SK-N-SH treated with all-trans-retinoic acid at 6 μM for 48 hours (cell line): ENCODE results near the gene COPS8.

Experiments
- ATAC-seq: fragments of 200-7000 bp; cut with Tn5 transposase; 3 replicates; pipeline ENCODE4 v1.9.1; 2020; ENCODE audit warnings: mild to moderate bottlenecking, moderate library complexity
- ARNTL ChIP-seq: fragments of 450-650 bp; formaldehyde crosslinking; IDR thresholded peaks from 2 replicates; pipeline ENCODE4 v1.5.0; 2020; ENCODE audit warnings: low read depth, mild to moderate bottlenecking, moderate library complexity, borderline replicate concordance
- CREB5 ChIP-seq: fragments of 250-450 bp; sonication (Bioruptor Pico); IDR thresholded peaks from 2 replicates; pipeline ENCODE4 v1.5.1; 2020; ENCODE audit warnings: low read depth, mild to moderate bottlenecking, moderate library complexity
- CSRNP3 ChIP-seq: fragments of 250-450 bp; sonication (Bioruptor Pico); IDR thresholded peaks from 2 replicates; pipeline ENCODE4 v1.5.1; 2021; ENCODE audit warnings: mild to moderate bottlenecking, moderate library complexity
- ESRRG ChIP-seq: fragments of 250-450 bp; sonication (Bioruptor Pico); IDR thresholded peaks from 2 replicates; pipeline ENCODE4 v1.6.1; 2021; ENCODE audit warnings: mild to moderate bottlenecking
- GLIS3 ChIP-seq: fragments of 250-450 bp; sonication (Bioruptor Pico); IDR thresholded peaks from 2 replicates; pipeline ENCODE4 v1.5.0; 2020; ENCODE audit warnings: mild to moderate bottlenecking, moderate library complexity
- PATZ1 ChIP-seq: fragments of 250-450 bp; sonication (Bioruptor Pico); IDR thresholded peaks from 2 replicates; pipeline ENCODE4 v1.8.0; 2020; ENCODE audit warnings: mild to moderate bottlenecking, moderate library complexity, borderline replicate concordance
- POU6F1 ChIP-seq: fragments of 250-450 bp; sonication (Bioruptor Pico); IDR thresholded peaks from 2 replicates; pipeline ENCODE4 v1.8.0; 2021; ENCODE audit warnings: low read depth, mild to moderate bottlenecking, moderate library complexity, borderline replicate concordance
- PPARA ChIP-seq: fragments of 250-450 bp; sonication (Bioruptor Pico); IDR thresholded peaks from 2 replicates; pipeline ENCODE4 v1.5.0; 2020; ENCODE audit warnings: mild to moderate bottlenecking, borderline replicate concordance
- RARB ChIP-seq: fragments of 250-450 bp; sonication (Bioruptor Pico); IDR thresholded peaks from 2 replicates; pipeline ENCODE4 v1.8.0; 2021; ENCODE audit warnings: mild to moderate bottlenecking, moderate library complexity
- SNAI2 ChIP-seq: fragments of 250-450 bp; sonication (Bioruptor Pico); IDR thresholded peaks from 2 replicates; pipeline ENCODE4 v1.5.0; 2020; ENCODE audit warnings: mild to moderate bottlenecking, moderate library complexity
- TCF4 ChIP-seq: fragments of 250-450 bp; sonication (Bioruptor Pico); IDR thresholded peaks from 2 replicates; pipeline ENCODE4 v1.8.0; 2021; ENCODE audit warnings: mild to moderate bottlenecking, moderate library complexity, borderline replicate concordance
- TSHZ2 ChIP-seq: fragments of 250-450 bp; sonication (Bioruptor Pico); IDR thresholded peaks from 2 replicates; pipeline ENCODE4 v1.5.0; 2020; ENCODE audit warnings: mild to moderate bottlenecking, moderate library complexity
- ZC3H10 ChIP-seq: fragments of 250-450 bp; sonication (Bioruptor Pico); IDR thresholded peaks from 2 replicates; pipeline ENCODE4 v1.5.1; 2021; ENCODE audit warnings: mild to moderate bottlenecking, moderate library complexity
- ZNF565 ChIP-seq: fragments of 450-650 bp; formaldehyde crosslinking; conservative IDR thresholded peaks from 2 replicates; pipeline ENCODE4 v1.5.0; 2020; ENCODE audit warnings: low read depth, mild to moderate bottlenecking, moderate library complexity
- ZNF70 ChIP-seq: fragments of 450-650 bp; formaldehyde crosslinking; IDR thresholded peaks from 2 replicates; pipeline ENCODE4 v1.5.0; 2020; ENCODE audit warnings: mild to moderate bottlenecking, moderate library complexity
- ZNF8 ChIP-seq: fragments of 450-650 bp; formaldehyde crosslinking; IDR thresholded peaks from 2 replicates; pipeline ENCODE4 v1.5.0; 2020; ENCODE audit warnings: mild to moderate bottlenecking, moderate library complexity

The COPS8 gene

GRCh38 chr2:237102428-237102827 is 16.7 kb downstream of the COPS8 start:
- no peak for ATAC-seq
- no peak for TF ChIP-seq PPARA (CRISPR knock-in tag)
- TF ChIP-seq TSHZ2 (CRISPR knock-in tag) = no peak
- TF ChIP-seq PATZ1 (CRISPR knock-in tag) = no peak
- no peak for TF ChIP-seq RARB (CRISPR knock-in tag)
- no peak for TF ChIP-seq SNAI2 (CRISPR knock-in tag)
- TF ChIP-seq ZC3H10 = no peak
- no peak for TF ChIP-seq CSRNP3
- TF ChIP-seq ARNTL = no peak
- no peak for TF ChIP-seq POU6F1
- TF ChIP-seq ZNF8 (CRISPR knock-in tag) = no peak
- no peak for TF ChIP-seq TCF4 (CRISPR knock-in tag)

GRCh38 chr2:237109421-237109934 is 23.8 kb downstream of the COPS8 start:
- TF ChIP-seq ZNF565 (CRISPR knock-in tag) = no peak
- TF ChIP-seq, all 23 proteins: peak for 0
- no peak for ATAC-seq

- TF ChIP-seq ZNF8 (CRISPR knock-in tag) = no peak
- no peak for TF ChIP-seq ZNF70 (CRISPR knock-in tag)
- TF ChIP-seq CREB5 (CRISPR knock-in tag) = no peak
- no peak for TF ChIP-seq RARB (CRISPR knock-in tag)
- no peak for TF ChIP-seq GLIS3 (CRISPR knock-in tag)
- TF ChIP-seq PATZ1 (CRISPR knock-in tag) = no peak
- no peak for TF ChIP-seq ESRRG (CRISPR knock-in tag)
- no peak for TF ChIP-seq ZNF565 (CRISPR knock-in tag)
- ATAC-seq = no peak
These were observed 27.5 kb downstream of the COPS8 start for GRCh38 chr2:237113026-237113795.
